ENCODE data around the gene CHMP4B.

The CHMP4B gene

DNA sequence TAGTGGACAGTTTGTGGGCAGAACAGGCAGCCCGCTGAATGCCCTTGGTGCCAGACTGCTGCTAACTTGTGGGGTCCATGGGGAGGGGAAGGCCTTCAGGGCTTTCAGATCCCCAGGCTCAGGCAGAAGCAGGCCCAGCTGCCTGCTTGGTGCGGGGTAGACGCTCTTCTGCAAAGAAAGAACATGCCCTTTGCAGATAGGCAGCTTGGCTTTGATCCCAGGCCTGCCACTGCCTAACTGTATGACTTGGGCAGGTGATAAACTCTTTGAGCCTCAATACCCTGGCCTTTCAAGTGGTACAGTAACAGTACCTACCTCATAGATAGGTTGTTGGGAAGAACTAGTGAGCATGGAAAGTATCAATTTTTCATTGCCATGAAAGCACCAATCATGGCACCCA is 28.4 kb downstream of the CHMP4B start:
- DNase-seq (ENCODE audit: low spot score) = no peak

- DNase-seq (ENCODE audit: low spot score) = no peak
These were observed 29.0 kb downstream of the CHMP4B start for GRCh38 chr20:33840160-33840559.

- DNase-seq (ENCODE audit: low spot score) = no peak
These were observed 29.7 kb downstream of the CHMP4B start for GRCh38 chr20:33840759-33841435.

DNA sequence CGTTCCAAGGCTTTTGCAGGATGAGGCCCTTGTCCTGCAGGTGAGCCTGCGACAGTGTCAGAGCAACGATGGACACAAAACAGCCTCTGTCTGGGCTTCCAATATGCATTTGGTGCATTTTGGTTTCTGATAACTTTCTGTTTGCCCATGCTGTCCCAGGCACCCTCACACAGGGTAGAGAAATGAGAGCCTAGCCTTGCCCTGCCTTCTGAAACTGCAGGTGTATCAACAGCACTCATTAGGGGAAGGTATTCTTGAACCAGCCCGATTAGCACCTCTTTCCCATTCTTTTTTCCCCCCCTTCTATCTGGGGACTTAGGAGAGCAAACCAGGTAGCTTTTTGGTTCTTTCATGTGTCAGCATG is 30.3 kb downstream of the CHMP4B start:
- no peak for DNase-seq (ENCODE audit: low spot score)

DNA sequence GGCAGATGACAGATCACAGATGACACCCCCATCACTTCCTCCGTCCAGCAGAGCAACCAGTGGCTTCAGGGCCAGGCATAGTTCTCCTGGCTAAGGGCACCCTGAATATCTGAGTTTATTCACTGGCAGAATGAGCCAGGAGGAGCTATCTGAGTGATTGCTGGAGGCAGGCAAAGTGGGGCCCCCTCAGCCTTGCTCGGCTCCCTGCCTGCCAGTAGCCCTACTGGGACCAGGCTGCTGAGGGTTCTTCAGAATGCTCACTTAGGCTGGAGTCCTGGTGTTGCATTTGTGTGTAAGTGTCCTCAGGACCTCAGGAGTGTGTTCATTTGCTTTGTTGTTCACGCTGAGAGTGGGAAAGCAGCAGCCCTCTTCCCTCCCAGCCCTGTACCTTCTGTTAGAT is 31.2 kb downstream of the CHMP4B start:
- no peak for DNase-seq (ENCODE audit: low spot score)

DNA sequence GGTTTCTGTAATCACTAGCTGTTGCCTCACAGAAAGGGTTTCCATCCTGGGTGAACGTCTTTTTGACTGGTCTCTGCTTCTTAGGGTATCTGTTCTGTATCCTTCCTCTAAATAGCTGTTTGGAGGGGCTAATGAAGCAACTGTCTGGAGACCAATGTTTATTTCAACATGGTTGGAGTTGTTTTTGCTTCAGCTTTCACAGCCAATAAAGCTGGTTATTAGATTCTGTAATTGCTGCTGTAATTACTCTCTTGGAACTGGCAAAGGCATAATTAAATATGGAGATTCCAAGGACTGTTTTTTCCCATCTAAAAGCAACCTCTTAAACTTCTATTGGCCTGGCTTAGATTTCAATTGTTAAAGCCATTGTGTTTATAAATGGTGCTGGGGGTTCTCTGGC is 31.9 kb downstream of the CHMP4B start:
- no peak for DNase-seq (ENCODE audit: low spot score)

DNA sequence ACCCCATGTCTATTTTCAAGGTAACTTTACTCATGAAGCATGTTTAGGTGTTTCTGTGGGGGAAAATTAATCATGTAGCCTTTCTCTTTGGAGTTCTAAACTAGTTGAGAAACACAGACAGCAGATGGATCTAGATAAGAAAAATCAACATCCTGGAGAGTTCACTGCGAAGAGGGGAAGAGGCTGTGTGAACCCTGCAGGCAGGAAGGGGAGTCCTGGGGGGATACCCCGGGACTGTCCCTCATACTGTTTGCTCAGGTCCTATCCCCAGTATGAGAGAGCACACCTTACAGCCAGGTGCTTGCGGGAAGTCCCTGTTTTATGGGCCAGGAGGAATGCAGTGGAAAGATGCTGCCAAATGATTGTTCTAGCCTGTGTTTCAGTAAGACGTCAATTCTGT is 32.7 kb downstream of the CHMP4B start:
- DNase-seq (ENCODE audit: low spot score) = no peak

GRCh38 chr20:33846291-33846935 is 35.3 kb downstream of the CHMP4B start:
- no peak for DNase-seq (ENCODE audit: low spot score)

GRCh38 chr20:33847006-33847405 is 35.9 kb downstream of the CHMP4B start:
- DNase-seq (ENCODE audit: low spot score) = no peak

GRCh38 chr20:33848391-33848790 is 37.2 kb downstream of the CHMP4B start:
- DNase-seq (ENCODE audit: low spot score) = no peak

GRCh38 chr20:33850159-33850558 is 39.0 kb downstream of the CHMP4B start:
- DNase-seq (ENCODE audit: low spot score) = no peak

- no peak for DNase-seq (ENCODE audit: low spot score)
These were observed 40.8 kb downstream of the CHMP4B start for GRCh38 chr20:33851842-33852466.

- no peak for DNase-seq (ENCODE audit: low spot score)
These were observed 41.7 kb downstream of the CHMP4B start for GRCh38 chr20:33852626-33853506.

DNA sequence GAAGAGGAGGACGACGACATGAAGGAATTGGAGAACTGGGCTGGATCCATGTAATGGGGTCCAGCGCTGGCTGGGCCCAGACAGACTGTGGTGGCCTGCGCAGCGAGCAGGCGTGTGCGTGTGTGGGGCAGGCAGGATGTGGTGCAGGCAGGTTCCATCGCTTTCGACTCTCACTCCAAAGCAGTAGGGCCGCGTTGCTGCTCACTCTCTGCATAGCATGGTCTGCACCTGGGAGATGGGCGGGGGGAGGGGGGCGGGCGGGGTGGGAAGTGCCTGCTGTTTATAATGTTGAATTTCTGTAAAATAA is 42.3 kb downstream of the CHMP4B start:
- no peak for DNase-seq (ENCODE audit: low spot score)

GRCh38 chr20:33857722-33858563 is 46.8 kb downstream of the CHMP4B start:
- DNase-seq (ENCODE audit: low spot score) = no peak

DNA sequence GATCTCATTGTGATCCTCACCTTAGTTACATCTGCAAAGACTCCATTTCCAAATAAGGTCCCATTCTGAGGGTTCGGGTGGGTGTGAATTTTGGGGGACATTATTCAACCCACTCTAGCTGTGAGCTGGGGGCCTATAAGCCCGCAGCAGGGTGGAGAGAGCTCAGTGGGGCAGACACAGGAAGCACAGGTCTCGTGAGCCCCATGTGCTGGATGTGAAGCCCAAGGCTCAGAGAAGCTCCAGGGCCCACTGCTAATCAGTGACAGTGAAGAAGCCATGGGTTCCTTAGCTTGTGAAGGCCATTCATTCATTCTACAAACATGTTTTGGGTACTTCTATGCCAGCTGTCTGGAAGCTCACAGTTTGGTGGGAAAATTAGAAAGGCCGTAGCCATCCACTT is 47.5 kb downstream of the CHMP4B start:
- DNase-seq (ENCODE audit: low spot score) = no peak

DNA sequence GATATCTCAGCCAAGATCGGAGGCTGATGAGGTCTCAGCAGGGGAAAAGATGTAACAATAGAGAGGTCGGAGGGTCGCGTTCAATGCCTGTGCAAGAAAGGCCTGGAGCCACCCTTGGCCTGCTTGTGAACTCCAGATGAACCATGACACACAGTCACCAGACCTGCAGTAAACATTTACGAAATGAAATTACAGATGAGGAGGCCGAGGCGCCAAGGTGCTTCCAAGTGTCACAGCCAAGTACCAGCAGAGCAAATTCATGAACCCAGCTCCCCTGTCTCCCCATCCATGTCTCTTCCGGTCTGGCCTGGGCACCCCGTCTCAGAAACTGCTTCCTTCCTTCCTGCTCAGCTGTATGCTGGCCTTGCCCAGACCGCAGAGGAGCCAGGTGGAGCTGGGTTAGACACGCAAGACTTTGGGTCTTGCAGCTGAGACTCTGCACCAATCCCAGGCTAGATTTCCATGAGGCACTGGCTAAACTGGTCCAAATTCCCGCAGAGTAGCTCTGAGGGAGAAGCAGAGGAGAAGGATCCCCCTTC is 48.1 kb downstream of the CHMP4B start:
- DNase-seq (ENCODE audit: low spot score) = no peak

- DNase-seq (ENCODE audit: low spot score) = no peak
These were observed 48.6 kb downstream of the CHMP4B start for GRCh38 chr20:33859751-33860150.

DNA sequence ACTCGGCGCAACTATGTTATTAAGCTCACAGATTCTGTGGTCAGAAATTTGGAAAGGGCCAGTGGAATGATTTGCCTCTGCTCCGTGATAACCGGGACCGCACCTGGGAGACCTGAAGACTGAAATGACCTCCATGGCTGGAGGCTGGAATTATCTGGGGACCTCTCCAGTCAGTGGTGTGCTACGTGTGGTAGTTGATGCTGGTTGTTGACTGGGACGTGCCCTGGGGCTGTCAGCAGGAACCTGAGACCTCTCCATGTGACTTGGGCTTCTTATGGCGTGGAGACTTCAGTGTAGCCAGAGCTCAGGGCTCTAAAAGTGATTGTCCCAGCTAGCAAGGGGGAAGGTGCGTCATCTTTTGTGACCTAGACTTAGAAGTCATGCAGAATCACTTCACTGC is 50.3 kb downstream of the CHMP4B start:
- no peak for DNase-seq (ENCODE audit: low spot score)

- DNase-seq (ENCODE audit: low spot score) = peak; percentile 86
These were observed 51.7 kb downstream of the CHMP4B start for GRCh38 chr20:33862709-33863403.
